Prostate gland (tissue), 2 donors: Measurements from ENCODE around the gene AIF1. TPM values are rescaled to one million over a fixed set of nuclear protein-coding genes. Genes with fewer than 3 reads are reported as not detected.

Experiments used
- DNase-seq: peaks from one replicate; pipeline ENCODE4 v3.0.0-alpha.2; 2019; ENCODE audit warnings: low spot score
- H3K27ac ChIP-seq, 2 donors: fragments of 200-600 bp; sonication (generic); 2 replicates each; pipeline ENCODE4 v1.5.1; 2017 to 2019
- H3K27me3 ChIP-seq: fragments of 200-600 bp; sonication (generic); replicated peaks from 2 replicates; pipeline ENCODE4 v1.5.1; 2019; ENCODE audit not compliant: insufficient read depth
- H3K36me3 ChIP-seq, 2 donors: fragments of 200-600 bp; sonication (generic); 1 replicate in 1 of 2; 2 replicates in 1 of 2; pipeline versions ENCODE4 v1.5.1 to v1.8.1; 2017 to 2019
- H3K4me1 ChIP-seq: fragments of 200-600 bp; sonication (generic); replicated peaks from 2 replicates; pipeline ENCODE4 v1.5.1; 2019
- H3K4me3 ChIP-seq, 2 donors: fragments of 200-600 bp; sonication (generic); 2 replicates each; pipeline ENCODE4 v1.5.1; 2017 to 2019
- H3K9me3 ChIP-seq: fragments of 200-600 bp; sonication (generic); 2 replicates; pipeline ENCODE4 v1.5.1; 2017
- POLR2A ChIP-seq: fragments of 450-650 bp; IDR thresholded peaks from one replicate; pipeline ENCODE4 v1.6.1; 2016; ENCODE audit warnings: antibody characterized with exemption, mild to moderate bottlenecking
- POLR2AphosphoS5 ChIP-seq: sonication (generic); formaldehyde crosslinking; IDR thresholded peaks from one replicate; pipeline ENCODE4 v1.6.1; 2017; ENCODE audit warnings: antibody characterized with exemption
- WGBS: methylation state at CpG from one replicate; pipeline ENCODE4 v1.1.5; 2018; 5-methylcytosine and 5-hydroxymethylcytosine counted together
- intact Hi-C: fragments of 100-400 bp; cut with DNase I; formaldehyde crosslinking; loops from one replicate; pipeline ENCODE4 v1.14.2; 2022
- total RNA-seq, 2 donors: library from RNA; depleted of rRNA; stranded (reverse); fragments of >200 nt; gene quantifications; one replicate each; pipeline ENCODE4 v1.1.0, GENCODE V29; 2016
- TF ChIP-seq, protein P1 (sequence below), 4 experiments: fragments of 200-600 bp in 2 of 4; fragments of 450-650 bp in 2 of 4; sonication (generic) in 2 of 4; IDR thresholded peaks; 1 replicate in 3 of 4; 2 replicates in 1 of 4; pipeline ENCODE4 v1.5.1; 2016 to 2019; ENCODE audit warnings: antibody characterized with exemption in 4 of 4, mild to moderate bottlenecking in 2 of 4, moderate library complexity in 2 of 4

The AIF1 gene
- total RNA-seq, 2 donors from 2014 or later, result 11.1 to 14.6 TPM

DNA sequence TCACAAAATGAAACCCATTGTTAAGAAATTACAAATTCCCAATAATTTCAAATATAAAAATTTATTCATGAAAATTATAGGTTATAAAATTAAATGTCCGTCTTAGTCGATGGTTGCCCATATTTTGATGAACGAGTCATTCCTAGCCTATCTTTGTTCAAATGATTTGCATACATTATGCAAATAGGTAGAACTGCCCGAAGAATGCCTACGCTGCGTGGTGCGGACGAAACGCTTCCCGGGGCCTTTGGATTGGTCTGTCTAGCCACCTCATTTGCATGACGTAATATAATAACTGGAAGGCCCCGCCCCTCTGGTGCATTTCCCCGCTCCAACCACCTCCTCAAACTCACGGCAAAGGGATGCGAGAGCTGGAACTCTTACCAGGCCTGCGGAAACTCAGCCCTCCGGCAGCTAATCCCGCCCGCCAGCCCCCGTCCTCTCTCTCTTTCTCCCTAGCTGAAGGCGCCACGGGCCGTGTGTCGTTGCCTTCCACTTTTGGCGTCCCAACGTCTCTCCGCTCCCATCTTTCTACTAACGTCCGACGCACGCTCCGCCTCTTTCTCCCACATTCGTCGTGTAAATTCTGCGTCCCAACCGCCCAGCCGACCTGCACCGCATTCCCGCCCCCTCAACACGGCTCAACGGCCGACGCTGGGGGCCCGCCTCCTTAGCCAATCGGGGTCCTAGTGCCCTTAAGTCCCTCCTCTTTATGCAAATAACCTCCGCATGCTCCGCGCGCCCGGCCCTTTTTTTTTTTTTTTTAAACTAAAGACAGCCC, 5.0 kb downstream of the AIF1 start:
- H3K36me3 ChIP-seq, result peaks cover 9 to 10% of the 10 kb centered on the region in 2 donors

DNA sequence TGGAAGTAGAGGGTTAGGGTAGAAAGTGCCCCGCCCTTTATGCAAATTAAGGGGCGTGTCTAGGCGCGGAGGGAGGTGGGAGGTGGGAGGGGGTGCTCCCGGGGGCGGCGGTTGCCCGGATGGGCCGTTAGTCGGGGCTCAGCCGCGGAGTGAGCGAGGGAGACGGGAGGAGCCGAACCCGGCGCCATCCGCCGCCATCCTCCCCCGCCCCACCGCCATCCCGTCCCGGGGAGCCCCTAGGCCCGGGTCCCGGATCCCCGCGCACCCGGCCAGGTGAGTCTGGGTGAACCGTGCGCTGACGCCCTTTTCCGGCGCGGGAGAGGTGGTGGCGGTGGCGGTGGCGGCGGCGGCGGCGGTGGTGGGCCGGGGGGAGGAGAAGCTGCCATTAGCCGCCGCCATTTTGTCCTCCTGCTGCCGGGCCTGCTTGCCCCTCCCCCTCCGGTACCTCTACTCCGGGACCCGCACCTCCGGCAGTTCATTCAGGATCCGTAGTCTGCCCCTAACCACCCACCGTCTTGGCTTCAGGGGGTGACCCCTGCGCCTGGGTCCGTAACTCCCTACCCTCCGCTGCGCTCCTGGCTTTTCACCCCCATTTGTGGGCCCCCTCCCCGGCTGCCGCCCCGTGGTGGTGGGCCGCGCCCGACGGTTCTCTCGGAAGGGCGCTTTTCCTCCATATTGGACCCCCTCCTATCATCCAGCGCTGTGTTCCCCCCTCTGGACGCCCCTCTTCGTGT, 5.7 kb downstream of the AIF1 start, which contains the start of gene PRRC2A:
PRRC2A (plus strand) TSS at position 130 of the 734 bp plus-strand sequence. CDS start 2,075 bp downstream, outside the sequence.
- intact Hi-C loops, result loop anchor here (5.0 kb wide), 1 partner anchor 1352 kb away; no protein-coding TSS in a partner anchor
- under 1% methylated on average over 66 of the region's 67 CpGs for WGBS
- Histone ChIP-seq H3K36me3 (peaks cover 17% of the 10 kb centered on the region in 2 donors), H3K27me3 (no peaks in the 10 kb centered on the region), H3K4me3 (peak within 1 kb of the TSS; percentile 63 to 84), H3K4me1 (no peaks in the 10 kb centered on the region), H3K9me3 (no peaks in the 10 kb centered on the region), H3K27ac (peak within 1 kb of the TSS; percentile 92 to 96)
- DNase-seq, result peak; percentile 75
- TF ChIP-seq, protein P1, sequence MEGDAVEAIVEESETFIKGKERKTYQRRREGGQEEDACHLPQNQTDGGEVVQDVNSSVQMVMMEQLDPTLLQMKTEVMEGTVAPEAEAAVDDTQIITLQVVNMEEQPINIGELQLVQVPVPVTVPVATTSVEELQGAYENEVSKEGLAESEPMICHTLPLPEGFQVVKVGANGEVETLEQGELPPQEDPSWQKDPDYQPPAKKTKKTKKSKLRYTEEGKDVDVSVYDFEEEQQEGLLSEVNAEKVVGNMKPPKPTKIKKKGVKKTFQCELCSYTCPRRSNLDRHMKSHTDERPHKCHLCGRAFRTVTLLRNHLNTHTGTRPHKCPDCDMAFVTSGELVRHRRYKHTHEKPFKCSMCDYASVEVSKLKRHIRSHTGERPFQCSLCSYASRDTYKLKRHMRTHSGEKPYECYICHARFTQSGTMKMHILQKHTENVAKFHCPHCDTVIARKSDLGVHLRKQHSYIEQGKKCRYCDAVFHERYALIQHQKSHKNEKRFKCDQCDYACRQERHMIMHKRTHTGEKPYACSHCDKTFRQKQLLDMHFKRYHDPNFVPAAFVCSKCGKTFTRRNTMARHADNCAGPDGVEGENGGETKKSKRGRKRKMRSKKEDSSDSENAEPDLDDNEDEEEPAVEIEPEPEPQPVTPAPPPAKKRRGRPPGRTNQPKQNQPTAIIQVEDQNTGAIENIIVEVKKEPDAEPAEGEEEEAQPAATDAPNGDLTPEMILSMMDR (IDR thresholded peaks at IDR 0.05), result no peak
- no peak for TF ChIP-seq POLR2AphosphoS5
- peak; percentile 68 for TF ChIP-seq POLR2A

More for the DNA sequence above, 5.0 kb downstream of the AIF1 start:
- no peaks in the 10 kb centered on the region for H3K9me3 ChIP-seq
- no peaks in the 10 kb centered on the region for H3K4me1 ChIP-seq
- WGBS, result under 1% methylated on average over 50 of the region's 50 CpGs
- TF ChIP-seq POLR2A (peak; percentile 97), POLR2AphosphoS5 (peak; percentile 94)
- TF ChIP-seq, protein P1 (IDR thresholded peaks at IDR 0.05), result peak in 2 of 4 experiments; percentile 29 to 44
- peak overlapping the region; percentile 63 to 84 for H3K4me3 ChIP-seq
- no peaks in the 10 kb centered on the region for H3K27me3 ChIP-seq
- DNase-seq, result peak; percentile 97
- H3K27ac ChIP-seq, result peak overlapping the region; percentile 92 to 96
- intact Hi-C loops, result loop anchor here (5.0 kb wide), 1 partner anchor 1352 kb away; no protein-coding TSS in a partner anchor

DNA sequence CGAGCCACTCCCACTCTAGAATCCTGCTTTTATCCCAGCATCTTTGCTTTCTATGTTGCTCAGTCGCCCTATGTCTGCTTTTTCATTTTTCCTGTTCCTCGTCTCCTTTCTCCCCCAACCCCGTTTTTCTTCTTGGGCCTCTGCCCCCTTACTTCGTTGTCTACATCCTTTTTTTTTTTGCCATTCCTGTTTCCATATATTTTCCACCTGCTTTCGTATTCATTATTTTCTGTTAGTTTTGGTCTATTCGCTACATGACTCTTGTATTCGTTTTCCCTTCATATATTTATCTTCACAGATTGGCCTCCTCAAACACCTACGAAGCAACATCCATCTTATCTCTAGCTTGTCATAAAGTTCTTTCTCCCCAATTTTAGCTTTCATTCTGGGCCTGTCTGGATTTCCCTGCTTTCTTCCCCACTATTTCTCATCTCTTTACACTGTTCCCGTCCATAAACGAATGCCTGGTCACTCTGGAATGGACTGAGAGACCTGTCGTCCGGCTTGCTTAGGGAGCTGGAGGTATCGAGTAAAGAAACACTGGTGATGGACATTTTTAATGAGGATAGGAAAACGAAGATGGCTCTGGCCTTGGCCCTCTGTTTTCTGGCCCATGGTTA, 6.4 kb downstream of the AIF1 start:
- H3K9me3 ChIP-seq, result no peaks in the 10 kb centered on the region
- intact Hi-C loops, result loop anchor here (5.0 kb wide), 1 partner anchor 1351 kb away; no protein-coding TSS in a partner anchor
- peaks cover 23 to 24% of the 10 kb centered on the region in 2 donors for H3K36me3 ChIP-seq
- no peaks in the 10 kb centered on the region for H3K4me1 ChIP-seq
- H3K4me3 ChIP-seq, result peak overlapping the region; percentile 63 to 84
- no peak for DNase-seq
- TF ChIP-seq POLR2A (no peak), POLR2AphosphoS5 (no peak)
- TF ChIP-seq, protein P1 (IDR thresholded peaks at IDR 0.05), result no peak
- no peaks in the 10 kb centered on the region for H3K27me3 ChIP-seq
- peak overlapping the region; percentile 92 to 96 for H3K27ac ChIP-seq
- 7% methylated on average over 15 of the region's 15 CpGs for WGBS

DNA sequence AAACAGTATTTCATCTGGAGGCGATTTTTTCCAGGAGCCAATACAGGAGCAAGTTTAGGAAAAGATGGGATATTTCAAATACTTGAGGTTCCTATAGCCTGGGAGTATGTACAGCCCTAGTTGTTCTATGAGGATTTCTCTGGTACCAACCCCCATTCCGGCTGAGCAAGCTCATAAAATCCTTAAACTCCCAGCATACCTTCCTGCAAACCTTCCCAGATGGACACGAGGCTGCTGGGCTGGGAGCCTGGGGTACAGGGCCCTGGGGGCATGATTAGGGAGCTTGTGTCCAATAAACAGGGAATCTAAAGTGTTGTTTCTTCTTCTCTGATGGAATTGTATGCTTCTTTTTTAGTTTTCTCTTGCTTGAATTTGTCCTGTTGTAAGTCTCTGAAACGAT, 7.0 kb downstream of the AIF1 start:
- intact Hi-C loops, result loop anchor here (5.0 kb wide), 1 partner anchor 1350 kb away; no protein-coding TSS in a partner anchor

More for the DNA sequence above, 7.0 kb downstream of the AIF1 start:
- Histone ChIP-seq H3K4me3 (peak overlapping the region; percentile 63 to 84), H3K27me3 (no peaks in the 10 kb centered on the region), H3K27ac (peak overlapping the region; percentile 92 to 96), H3K9me3 (no peaks in the 10 kb centered on the region), H3K4me1 (no peaks in the 10 kb centered on the region), H3K36me3 (peaks cover 28 to 29% of the 10 kb centered on the region in 2 donors)
- peak; percentile 78 for DNase-seq
- TF ChIP-seq POLR2A (no peak), POLR2AphosphoS5 (peak; percentile 87)
- TF ChIP-seq, protein P1 (IDR thresholded peaks at IDR 0.05), result no peak
- 12% methylated on average over 4 of the region's 4 CpGs for WGBS
